HFF-Myc (cell line): ENCODE results near the gene ERBB2.

Experiments
- DNase-seq: peaks from one replicate; pipeline ENCODE4 v3.0.0-alpha.2; 2011; ENCODE audit warnings: low read depth; ENCODE audit errors: extremely low read depth
- H3K4me3 ChIP-seq: replicated peaks from 2 replicates; pipeline ENCODE4 v1.5.1; 2011; ENCODE audit warnings: low read depth, mild to moderate bottlenecking, control low read depth, low read length
- CTCF ChIP-seq: IDR thresholded peaks from 2 replicates; pipeline ENCODE4 v1.5.1; 2012; ENCODE audit warnings: mild to moderate bottlenecking, low read depth, low read length, control low read depth; ENCODE audit errors: missing control alignments

Gene ERBB2

GRCh38 chr17:39679521-39680192, 20.2 kb upstream of the ERBB2 start:
- TF ChIP-seq CTCF: no peak
- no peak for DNase-seq
- H3K4me3 ChIP-seq: no peak overlapping the region

GRCh38 chr17:39683295-39683939, 16.4 kb upstream of the ERBB2 start:
- DNase-seq: no peak
- H3K4me3 ChIP-seq: no peak overlapping the region
- TF ChIP-seq CTCF: no peak

- no peak for TF ChIP-seq CTCF
- DNase-seq: no peak
- no peak overlapping the region for H3K4me3 ChIP-seq
These were observed 15.3 kb upstream of the ERBB2 start for GRCh38 chr17:39684369-39685192.

- H3K4me3 ChIP-seq: peak overlapping the region; percentile 55
- DNase-seq: no peak
- no peak for TF ChIP-seq CTCF
These were observed 12.7 kb upstream of the ERBB2 start for GRCh38 chr17:39687101-39687545.

GRCh38 chr17:39687546-39688474, 12.1 kb upstream of the ERBB2 start, which contains the start of gene PGAP3:
Gene PGAP3, minus strand, starts transcription at chr17:39688057. Its CDS starts 43 bp downstream, at chr17:39688014.
- peak within 1 kb of the TSS; percentile 55 for H3K4me3 ChIP-seq
- no peak for TF ChIP-seq CTCF
- peak; percentile 67 for DNase-seq

- DNase-seq: no peak
- no peak for TF ChIP-seq CTCF
- H3K4me3 ChIP-seq: peak overlapping the region; percentile 55
These were observed 11.4 kb upstream of the ERBB2 start for GRCh38 chr17:39688475-39688835.
